Tongue (tissue), 2 donors: ENCODE measurements around the gene EPAS1. TPM values are rescaled to one million over a fixed set of nuclear protein-coding genes. Genes with fewer than 3 reads are reported as not detected.

Experiments used
- DNase-seq: peaks from one replicate; pipeline ENCODE4 v3.0.0-alpha.2; 2015
- total RNA-seq: library from RNA; depleted of rRNA; stranded (reverse); fragments of >200 nt; gene quantifications from one replicate; pipeline ENCODE4 v1.2.3, GENCODE V29; 2014

The EPAS1 gene
- total RNA-seq, 1 donor from 2014 or later = 83.4 TPM

DNA sequence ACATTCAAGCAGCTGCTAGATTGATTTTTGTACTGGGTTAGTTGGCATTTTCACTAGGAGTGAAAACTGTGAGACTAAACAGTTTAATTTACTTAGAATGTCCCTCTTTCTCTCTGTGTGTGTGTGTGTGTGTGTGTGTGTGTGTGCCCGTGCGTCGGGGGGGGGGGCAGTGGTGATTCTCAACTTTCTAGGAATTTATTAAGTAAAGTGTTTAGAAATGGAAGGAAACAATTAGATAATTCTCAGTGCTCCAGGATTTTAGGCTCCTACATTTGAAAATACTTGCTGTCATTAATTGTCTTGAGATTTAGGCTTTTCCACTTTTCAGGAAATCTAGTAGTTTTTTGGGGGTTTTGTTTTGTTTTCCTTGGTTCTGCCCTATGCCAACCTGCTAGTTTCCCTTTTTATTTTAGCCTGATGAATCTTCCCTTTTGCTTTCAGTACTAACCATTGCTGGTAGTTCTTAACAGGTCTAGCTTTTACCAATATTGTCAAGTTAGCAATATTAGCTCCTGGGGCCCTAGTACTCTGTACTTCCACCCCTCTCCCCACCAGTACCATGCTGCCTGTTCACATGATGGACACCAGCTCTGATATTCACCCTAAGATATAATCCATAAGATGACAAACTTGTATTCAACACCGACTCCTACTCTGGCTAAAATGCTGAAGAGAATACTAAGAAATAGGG is 4.9 kb downstream of the EPAS1 start:
- no peak for DNase-seq

DNA sequence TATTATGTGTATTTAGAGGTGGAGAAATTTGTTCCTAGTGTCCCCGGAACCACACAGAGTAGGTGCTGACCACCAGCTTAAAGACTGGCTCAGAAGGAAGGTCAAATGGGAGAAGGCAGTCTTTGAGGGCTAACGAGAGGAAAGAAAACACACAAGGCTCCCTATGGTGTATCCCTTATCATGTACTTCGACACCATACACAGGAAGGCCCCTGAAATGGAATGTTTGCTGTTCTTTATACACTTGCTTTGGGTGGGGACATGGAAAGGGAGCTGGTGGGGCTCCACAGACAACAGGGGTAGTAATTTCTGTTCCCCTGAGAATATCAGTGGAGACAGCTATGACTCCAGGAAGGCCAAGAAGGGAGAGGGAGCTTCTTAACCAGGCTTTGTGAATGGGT is 6.0 kb downstream of the EPAS1 start:
- no peak for DNase-seq

DNA sequence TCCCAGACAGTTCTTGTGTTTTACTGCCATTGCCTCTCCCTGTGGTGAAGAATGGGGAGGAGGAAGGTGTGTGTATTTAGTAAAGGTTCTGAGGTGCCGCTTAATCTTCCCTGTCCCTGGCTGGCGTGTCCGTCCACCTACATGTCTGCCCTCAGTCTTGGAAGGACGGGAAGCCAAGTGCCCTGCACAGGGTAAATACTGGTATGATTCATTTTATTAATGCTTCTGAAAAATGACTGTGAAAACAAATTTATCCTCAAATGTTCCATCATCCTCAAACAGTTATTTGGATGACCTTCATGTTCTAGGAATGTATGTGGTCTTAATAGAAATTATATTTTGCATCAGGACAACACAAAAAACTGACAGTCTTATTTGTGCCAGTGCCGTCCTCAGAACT is 6.6 kb downstream of the EPAS1 start:
- DNase-seq = no peak

DNA sequence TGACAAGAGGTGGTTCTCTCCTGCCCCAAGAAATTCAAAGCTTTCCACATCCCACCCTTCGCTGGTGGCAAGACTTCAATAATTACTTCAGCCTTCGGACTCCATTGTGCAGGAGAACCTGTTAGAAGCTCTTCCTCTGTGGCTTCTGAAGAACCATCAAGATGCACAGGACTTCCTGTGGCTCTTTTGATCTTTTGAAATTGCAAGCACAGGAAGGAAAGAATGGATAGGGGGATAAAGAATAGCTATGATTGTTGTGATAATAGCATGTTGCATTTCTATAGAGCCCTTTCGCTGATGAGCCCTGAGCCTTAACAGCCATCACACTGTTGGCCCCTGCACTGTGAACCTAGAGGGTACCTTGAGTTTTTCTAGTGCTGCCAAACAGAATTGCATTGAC is 7.4 kb downstream of the EPAS1 start:
- DNase-seq = no peak

DNA sequence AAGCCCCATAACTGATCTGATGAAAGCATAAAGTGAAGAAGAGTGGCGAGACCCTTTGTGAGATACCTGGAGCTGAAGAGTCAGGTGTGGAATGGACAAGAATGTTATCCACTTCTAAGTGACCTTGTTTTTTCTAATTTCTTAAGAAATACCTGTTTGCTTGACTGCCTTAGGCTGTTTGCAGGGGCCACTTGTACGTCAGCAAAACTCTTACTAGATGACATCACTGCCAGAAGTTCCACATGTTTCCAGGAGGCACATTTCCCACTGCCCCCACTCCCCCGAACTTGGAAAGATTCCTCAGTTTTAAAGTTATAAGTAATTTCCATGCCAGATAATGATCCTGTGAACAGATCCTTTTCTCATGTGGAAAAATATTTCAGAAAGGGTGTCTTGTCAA is 8.0 kb downstream of the EPAS1 start:
- DNase-seq = no peak

DNA sequence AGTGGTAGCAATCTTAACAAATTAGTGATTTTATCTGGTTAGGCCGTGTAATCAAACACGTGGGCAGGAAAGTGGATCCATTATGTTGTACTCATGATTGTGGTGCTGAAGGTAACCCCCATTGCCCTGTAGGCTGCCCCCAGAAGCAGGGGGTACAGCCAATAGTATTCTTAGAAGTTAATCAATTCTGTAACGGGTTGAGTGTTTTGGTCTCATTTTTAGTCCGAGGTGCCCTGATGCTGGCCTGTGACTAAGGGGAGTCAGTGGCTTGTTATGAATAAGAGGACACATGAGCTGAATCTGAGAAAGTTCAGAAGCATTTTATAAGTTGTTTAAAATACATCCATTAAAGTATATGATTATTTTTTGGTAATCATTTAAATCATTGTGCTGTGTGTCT is 8.6 kb downstream of the EPAS1 start:
- no peak for DNase-seq

DNA sequence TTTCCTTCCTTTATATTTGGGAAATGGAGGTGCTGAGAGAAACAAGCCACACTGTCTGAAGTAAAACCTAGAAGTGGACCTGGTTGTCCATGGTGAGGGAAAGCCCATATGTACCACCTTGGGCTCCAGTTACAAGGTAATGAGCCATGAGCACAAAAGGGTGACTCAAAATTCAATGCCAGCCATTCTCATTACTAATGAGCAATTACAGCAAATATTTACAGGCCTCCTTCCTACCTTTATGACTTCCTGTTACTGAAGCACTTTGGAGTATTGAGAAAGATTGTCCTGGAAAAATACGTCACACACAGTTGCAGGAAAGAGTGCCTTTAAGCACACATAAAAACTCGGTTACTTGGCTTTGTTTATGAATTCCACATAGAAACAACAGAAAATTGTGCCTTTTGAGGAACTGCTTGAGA is 9.1 kb downstream of the EPAS1 start:
- no peak for DNase-seq

DNA sequence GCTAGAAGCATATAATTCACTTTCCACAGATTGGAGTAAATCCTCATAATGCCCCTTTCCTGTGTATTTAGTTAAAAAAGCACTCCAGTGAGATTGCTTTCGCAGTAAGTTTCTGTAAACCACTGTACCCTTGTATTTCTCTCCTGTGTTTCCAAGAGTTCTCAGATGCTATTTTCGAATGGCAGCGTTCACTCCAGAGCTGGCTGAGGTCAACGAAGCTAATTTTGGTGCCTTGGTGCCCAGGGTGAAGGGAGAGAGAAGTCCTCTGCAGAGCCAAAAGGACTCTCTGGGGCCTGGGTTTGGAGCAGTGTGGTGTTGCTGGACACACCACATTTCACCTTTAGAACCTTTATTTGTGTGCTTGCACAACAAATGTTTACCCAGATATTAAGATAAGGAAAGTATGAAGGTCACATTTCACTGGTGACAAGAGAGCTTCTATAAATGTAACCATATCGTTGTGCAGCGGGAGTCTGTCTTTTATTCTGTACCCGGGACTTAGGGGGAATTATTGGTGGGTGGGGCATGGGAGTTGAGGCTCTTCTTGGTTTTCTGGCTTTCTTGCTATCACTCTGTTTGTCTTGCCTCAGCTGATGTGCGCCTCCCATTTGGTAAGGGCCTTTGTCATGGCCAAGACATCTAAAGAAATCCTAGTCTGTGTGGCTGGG is 9.9 kb downstream of the EPAS1 start:
- DNase-seq = no peak

DNA sequence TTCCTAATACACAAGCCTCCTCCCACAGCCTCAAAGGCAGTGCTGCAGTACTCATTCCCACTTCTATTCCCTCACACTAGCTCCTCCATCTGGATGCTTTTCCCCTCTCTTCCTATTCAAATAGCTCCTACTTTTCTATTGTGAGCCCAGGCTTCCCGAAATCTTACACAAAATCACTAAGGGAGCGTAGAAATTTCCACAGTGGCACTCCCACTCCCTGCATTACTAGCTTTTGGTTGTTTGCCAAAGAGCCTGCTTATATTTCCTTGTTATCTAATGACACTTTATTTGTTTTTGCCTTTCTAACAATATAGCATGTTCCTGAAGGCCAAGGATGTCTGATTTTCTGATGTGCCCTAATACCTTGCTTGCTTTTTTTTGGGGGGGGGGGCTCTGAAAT is 10.9 kb downstream of the EPAS1 start:
- DNase-seq = no peak

DNA sequence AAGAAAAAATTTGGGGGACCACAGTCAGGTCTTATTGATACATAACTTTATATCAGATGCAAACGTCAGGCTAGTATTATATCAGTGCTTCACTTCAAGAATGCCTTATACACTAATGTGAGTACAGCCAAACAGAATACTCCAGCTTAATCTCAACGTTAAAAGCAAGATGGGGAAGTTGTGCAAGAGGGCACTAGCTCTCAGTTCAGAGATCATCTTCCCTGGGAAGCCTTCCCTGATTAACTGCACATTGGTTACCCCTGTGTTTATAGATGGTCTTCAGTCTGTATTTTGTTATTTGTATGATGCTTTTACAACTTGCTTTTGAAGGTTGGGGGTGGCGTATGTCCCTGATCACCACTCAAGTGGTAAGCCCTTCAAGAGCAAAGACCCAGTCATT is 11.4 kb downstream of the EPAS1 start:
- DNase-seq = no peak

DNA sequence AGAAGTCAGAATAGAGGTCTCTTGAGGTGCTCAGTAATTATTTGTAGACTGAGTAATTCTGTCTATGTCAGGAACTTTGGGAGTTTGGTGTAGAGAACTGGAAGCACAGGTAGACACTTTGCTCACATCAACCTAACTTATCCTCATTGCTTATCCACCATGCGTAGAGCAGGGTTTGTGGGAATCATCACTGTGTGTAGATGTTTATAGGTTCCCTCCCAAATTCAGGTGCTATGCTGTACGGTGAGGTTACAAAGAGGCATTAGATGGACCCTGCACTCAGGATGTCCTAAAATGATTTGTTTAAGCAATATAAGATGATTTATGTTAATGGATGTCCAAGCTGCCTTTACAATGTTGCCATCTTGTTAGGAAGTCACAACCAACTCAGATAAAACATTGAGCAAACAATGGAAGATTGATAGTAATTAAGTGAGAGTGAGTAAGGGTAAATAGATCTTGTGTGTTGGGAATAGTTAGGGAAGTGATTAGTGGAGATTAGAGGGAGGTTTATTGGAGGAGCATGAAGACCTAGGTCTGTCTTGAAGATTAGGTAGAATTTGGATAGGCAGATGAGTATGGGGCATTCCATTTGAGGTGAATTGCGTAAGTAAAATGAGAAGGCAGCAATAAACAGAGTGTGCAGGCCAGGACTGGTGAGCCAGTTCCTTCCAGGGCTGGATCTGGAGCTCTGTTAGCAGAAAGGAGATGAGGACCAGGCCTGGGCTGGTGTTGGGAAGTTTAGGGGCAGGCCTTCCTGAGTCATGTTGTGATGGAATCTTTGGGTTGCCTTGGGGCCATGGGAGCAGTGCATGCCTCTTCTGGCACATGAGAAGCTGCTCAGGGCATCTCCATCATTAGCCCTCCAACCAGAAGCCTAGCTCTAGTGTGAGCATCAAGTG is 12.1 kb downstream of the EPAS1 start:
- no peak for DNase-seq

DNA sequence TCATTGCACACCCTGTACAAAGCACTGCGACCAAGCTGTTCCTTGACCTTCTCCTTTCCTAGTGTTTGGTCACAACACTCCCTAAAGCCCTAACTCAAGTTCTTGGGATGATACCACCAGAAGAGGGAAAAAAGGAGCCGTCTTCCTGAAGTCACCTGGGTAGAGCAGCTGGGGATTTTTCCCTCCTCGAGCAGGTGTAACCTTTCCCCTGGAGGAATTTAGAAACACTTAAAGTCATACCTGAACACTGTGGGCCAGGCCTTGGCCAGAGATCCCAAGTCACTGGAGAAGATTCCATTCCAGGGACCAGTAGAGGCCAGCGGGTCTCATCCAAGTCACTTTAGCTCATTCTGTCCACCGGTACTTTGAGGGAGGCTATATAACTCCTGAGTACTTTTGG is 13.2 kb downstream of the EPAS1 start:
- DNase-seq = no peak

DNA sequence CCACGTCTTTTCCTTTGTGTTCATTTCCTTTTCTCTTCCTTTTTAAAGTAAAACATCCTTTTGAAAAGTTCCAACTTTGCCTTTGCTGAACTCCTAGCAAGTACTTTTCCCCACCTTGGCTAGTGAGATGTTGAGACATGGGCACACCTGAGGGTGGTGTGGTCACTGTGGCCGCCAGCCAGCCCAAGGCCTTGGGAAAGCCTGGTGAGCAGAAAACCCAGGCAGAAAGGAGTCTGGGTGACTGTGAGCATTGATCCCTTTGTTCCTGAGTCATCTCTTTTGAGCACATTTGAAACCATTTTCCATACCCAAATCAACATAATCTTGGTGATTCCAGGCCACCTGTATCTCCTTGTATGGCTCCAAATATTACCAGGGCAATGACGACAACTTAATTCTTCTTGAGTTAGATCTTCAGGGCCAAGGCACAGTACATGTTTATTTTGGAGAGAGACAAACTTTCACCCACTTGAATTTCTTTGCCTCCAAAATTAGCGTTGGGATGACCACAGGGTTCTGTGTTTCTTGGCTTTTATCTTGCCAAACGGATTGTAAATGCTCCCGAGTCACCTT is 14.5 kb downstream of the EPAS1 start:
- DNase-seq = no peak

DNA sequence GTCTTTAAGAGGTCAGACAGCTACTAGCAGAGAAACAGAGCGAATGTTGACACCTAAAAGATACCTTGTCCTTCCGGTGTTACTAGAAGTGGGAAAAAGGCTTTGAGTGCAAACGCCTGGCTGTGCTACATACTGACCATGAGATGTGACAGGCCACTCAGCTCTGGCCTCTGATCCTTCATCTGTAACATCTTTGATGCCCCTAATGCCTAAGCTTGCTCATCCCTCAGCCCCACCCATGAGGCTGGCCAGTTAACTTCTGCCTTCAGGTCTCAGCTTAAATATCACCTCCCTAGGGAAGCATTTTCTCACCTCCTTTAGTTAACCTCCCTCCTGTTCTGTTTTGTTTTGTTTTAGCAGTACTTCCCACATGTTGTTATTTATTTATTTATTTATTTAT is 15.9 kb downstream of the EPAS1 start:
- DNase-seq = no peak

DNA sequence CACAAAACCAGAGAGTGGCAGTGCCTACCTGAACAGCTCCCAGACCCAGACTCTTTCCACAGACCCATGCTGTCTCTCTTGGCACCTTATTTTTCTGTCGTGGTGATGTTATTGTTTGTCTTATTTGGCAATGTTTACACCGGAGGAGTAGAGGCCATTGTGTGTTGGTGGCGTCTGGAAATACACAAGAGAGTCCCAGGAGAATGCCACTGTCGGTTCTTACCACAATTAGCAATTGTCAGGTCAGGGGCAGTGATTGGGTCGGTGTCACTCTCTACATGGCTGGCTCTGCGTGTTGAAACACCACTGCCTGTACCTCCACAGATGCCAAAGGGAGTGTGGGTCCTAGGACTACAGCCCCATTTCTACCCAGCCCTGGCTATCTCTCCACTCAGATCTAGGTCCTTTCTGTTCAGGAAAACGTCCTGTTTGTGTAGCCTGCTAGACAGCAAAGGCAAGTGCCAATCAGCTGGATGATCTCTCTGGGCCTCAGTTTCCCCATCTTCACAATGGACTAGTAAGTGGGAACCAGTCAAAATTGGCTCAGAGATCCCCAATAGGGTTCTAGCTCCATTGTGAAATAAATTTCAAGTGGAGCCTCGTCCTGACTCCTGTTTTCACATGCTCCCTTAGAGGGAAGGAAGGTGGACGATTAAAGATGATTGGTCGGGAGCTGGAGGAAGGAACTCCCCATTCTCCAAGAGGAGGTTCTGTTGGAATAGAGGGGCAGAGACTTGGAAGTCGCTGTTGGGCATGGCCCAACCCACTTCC is 17.0 kb downstream of the EPAS1 start:
- no peak for DNase-seq

DNA sequence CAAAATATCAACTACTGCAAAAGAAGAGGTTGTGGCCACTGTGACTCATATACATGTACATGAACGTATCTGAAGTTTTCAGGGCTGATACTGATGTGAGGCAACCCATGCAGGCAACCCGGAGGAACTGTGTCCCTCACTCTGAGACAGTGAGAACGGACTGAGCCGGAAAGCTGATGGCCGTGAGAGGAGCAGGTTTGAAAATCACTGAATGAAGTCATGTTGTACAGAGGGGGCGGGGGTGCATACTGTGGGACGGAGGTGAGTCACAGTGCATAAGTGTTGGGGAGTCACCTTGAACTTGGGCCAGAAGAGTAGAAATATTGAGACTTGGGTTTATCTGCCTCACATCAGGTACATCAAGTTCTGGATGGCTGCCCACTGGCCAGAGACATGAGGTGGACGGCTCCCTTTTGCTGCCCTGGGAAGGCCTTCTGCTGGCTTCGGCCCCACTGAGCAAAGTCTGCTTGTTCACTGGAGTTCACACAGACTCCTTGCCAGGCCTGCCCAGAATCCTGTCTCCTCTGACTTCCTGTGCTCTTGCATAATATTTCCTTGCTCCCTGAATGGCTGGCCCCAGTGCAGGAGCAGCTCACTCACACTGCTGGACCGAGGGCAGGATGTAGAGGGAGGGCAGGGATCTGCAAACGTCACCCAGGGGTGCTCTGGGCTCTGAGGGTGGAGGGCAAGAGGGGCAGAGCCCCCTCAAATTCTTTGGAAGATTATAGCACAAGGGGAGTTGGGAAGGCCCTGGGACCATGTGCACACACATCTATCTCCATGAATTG is 18.1 kb downstream of the EPAS1 start:
- no peak for DNase-seq

DNA sequence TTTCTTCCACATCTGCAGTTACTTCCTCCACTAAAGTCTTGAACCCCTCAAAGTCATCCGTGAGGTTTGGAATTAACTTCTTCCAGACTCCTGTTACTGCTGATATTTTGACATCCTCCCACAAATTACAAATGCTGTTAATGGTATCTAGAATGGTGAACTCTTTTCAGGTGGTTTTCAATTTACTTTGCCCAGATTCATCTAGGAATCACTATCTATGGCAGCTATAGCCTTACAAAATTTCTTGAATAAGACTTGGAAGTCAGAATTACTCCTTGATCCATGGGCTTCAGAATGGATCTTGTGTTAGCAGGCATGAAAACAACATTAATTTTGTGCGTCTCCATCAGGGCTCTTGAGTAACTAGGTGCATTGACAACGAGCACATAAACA is 19.9 kb downstream of the EPAS1 start:
- DNase-seq = no peak

DNA sequence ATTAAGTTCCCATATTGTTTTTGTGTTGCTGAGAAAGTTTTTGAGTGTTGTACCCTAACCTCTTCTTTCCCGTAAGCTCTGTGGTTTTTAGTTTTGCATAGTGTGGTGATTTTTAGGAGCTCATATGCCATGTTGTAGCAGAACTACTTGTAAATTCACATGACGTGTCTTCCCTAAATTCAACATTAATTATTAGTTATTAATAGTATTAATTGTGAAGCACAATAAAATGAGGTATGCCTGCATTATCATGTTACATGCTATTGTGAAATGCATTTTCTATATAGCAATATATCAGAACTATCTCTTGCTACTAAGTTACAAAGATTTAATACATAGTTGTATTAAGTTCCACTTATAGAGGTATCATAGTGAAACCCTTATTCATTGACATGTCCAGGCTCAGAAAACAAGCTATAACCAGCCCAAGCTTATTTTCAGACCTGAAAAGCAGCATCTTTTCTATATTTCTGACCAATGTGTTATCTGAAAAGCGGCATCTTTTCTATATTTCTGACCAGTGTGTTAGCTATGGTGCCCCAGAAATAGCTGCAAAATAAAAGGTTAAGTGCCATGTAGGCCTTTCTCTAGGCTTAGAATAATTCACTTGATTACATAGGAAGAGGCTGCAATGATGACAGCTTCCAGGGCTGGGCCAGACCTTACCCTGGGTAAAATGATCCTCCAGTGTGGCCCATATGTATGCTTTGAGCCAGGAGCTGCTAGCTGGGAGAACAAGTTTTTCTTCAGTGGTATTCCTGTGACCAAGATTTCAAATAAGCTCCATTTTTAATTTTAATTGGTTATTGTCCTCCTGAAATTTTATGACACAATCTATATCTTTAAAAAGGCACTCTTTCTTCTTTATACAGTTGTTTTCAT is 21.6 kb downstream of the EPAS1 start:
- no peak for DNase-seq

DNA sequence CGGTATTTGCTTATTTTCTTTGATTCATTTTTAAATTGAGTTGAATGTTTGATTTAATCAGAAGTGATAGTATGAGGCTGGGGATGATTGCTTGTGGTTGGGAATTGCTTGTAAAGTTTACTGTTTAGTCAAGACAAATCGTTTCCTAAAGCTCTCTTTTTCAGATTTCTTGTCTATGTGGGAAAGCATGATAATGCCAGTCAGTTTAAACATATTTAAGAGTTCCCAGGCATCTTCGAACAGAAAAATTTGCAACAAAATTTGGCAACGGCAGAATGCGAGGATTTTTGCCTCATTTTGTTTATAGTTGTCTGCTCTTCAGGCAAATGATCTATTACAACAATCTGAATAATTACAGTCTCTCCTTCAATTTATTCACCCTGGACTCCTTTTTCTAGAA is 22.5 kb downstream of the EPAS1 start:
- no peak for DNase-seq

DNA sequence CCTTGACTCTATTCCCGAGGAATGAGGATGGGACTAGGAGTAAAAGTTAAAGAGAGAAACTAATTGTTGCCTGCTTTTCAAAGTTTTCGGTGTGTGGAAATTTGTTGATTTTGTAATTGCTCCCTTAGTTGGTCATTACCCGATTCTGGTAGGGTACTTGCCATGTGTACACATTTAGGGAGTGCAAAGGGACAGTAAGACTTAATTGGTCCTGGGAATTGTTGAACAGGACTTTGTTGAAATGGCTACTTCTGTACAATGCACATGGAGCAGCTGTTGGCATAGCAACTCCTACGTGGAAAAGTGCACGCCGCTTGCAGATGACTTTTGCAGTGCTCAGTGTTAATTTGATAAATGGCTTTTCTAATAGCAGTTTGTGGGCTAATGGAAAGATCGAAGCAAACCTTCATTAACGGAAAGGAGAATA is 22.9 kb downstream of the EPAS1 start:
- DNase-seq = no peak
